HL-60/S4 treated with phorbol 12-myristate 13-acetate at 8.2 ng/mL for 4 days and 3 days (cell line): ENCODE results near the gene MATR3.
"Not testable (repeated sequence)": the region's sequence is repeated elsewhere in the genome, so short reads cannot be mapped to it uniquely, and the experiment has no call there.

Experiments
- in situ Hi-C: fragments of 300-500 bp; cut with MboI; formaldehyde crosslinking; loops from 2 replicates; pipeline ENCODE4 v1.15.0; 2022; ENCODE audit warnings: low sequenced_read_pairs

MATR3 gene

DNA sequence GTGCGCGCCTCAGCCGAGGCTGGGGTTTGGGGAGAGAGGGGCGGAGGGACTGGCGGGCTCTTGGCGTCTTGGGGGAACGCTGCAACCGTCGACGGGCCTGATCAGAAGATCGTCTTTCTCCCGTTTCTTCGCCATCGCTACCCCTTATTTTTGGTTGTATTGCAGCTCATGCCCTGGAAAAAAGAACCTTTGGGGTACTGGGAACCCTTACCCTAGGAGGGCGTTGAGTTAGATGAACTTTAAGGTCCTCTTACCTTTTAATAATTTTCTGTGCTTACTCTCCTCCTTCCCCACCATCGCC is 48.8 kb downstream of the MATR3 start:
- in situ Hi-C loops = no loop called here

DNA sequence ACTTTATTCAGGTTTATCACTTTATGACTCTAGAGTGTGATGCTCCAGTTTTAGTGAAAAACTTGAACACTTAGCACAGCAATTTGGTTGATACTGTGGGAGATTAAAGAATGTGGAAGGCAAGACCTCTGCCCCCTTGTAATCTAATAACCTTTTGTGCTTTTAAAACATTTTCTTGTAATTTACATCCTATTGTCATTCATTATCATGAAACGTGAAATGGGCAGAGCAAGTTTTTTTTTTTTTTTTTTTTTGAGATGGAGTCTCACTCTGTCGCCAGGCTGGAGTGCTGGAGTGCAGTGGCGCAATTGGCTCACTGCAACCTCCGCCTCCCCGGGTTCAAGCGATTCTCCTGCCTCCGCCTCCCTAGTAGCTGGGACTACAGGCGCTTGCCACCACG is 49.9 kb downstream of the MATR3 start:
- in situ Hi-C loops = no loop called here

GRCh38 chr5:139344177-139344576 is 50.6 kb downstream of the MATR3 start:
- in situ Hi-C loops = no loop called here

DNA sequence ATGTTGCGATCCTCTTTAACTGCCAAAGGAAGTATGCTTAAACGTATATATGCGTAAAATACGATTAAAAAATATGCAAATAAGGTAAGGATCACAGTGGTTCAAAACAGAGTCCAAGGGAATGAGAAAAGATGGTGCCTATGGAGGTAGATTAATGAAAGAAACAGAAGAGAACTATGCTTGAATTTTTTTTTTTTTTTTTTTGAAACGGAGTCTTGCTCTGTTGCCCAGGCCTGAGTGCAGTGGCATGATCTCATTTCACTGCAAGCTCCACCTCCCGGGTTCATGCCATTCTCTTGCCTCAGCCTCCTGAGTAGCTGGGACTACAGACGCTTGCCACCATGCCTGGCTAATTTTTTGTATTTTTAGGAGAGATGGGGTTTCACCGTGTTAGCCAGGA is 51.9 kb downstream of the MATR3 start:
- in situ Hi-C loops = not testable (repeated sequence)

DNA sequence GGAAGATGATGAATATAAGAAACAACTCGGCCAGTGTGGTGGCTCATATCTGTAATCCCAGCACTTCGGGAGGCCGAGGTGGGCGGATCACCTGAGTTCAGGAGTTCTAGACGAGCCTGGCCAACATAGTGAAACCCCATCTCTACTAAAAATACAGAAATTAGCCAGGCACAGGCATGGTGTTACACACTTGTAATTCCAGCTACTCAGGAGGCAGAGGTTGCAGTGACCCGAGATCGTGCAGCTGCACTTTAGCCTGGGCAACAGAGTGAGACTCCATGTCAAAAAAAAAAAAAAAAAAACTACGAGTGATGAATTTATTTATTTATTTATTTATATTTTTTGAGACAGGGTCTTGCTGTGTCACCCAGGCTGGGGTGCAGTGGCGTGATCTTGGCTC is 54.3 kb downstream of the MATR3 start:
- in situ Hi-C loops = not testable (repeated sequence)

- in situ Hi-C loops = no loop called here
Measured at GRCh38 chr5:139354186-139354585, 60.6 kb downstream of the MATR3 start.

DNA sequence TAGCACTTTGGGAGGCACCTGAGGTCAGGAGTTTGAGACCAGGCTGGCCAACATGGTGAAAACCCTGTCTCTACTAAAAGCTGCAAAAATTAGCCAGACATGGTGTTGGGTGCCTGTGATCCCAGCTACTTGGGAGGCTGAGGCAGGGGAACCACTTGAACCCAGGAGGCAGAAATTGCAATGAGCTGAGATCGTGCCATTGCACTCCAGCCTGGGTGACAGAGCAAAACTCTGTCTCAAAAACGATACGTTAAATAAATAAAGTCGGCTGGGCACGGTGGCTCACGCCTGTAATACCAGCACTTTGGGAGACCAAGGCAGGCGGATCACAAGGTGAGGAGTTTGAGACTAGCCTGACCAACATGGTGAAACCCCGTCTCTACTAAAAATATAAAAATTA is 62.4 kb downstream of the MATR3 start:
- in situ Hi-C loops = not testable (repeated sequence)

DNA sequence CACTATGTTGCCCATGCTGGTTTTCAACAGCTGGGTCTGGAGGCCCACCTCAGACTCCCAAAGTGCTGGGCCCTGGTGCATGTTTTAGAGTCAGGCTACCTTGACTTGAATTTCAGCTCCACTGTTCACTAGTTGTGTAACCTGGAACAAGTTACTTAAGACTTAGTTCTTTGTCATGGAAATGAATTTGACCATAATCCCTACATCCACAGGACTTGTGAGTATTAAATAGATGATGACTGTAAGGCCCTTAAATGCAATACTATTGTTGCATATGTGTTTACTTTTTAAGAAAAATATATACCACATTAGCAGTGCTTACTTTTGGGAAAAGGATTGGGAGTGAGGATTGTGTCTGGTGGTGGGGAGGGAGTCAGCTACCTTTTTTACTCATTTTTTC is 64.5 kb downstream of the MATR3 start:
- in situ Hi-C loops = no loop called here

DNA sequence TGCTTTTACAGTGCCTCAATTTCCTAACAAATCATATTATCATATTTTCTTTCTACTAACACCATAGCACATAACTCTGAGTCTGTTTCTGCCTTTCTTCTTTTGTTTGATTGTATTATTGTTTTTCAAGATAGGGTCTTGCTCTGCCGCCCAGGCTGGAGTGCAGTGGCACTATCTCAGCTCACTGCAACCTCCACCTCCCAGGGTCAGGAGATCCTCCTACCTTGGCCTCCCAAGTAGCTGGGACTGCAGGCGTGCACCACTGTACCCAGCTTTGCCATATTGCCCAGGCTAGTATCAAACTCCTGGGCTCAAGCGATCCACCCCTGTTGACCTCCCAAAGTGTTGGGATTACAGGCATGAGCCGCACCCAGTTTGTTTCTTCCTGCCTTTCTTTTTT is 66.8 kb downstream of the MATR3 start:
- in situ Hi-C loops = no loop called here

- in situ Hi-C loops = no loop called here
Measured at GRCh38 chr5:139361835-139362429, 68.4 kb downstream of the MATR3 start.

DNA sequence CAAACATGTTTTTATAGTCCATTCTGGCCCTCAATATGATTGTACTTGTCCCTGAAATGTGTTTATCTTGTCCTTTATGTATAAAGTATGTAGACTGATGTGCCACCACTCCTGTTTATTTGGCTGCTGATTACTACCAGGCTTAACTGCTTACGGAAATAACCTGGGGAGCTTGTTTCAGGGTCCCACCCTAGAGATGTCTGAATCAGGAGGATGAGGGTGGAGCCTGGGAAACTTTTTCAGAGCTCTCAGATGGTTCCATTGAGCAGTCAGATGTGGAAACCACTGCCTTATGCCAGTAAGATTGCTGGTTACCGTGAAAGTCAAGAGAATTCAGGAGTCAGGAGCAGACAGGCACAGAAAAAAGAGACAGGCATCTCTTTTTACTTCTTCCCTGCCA is 70.4 kb downstream of the MATR3 start:
- in situ Hi-C loops = no loop called here

- in situ Hi-C loops = no loop called here
Measured at GRCh38 chr5:139364466-139364865, 70.9 kb downstream of the MATR3 start.

DNA sequence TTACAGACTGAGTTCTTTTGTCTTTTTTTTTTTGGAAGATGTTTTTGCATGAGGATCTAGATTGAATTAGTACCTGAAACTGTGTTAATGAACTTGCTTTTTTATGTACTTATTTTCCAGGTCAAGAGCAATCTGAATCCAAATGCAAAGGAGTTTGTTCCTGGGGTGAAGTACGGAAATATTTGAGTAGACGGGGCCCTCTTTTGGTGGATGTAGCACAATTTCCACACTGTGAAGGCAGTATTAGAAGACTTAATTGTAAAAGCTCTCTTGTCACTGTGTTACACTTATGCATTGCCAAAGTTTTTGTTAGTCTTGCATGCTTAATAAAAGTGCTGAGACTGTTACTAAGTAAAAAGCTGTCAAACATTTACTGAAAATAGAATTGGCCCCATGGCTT is 75.1 kb downstream of the MATR3 start:
- in situ Hi-C loops = no loop called here

GRCh38 chr5:139369181-139369580 is 75.6 kb downstream of the MATR3 start:
- in situ Hi-C loops = no loop called here

DNA sequence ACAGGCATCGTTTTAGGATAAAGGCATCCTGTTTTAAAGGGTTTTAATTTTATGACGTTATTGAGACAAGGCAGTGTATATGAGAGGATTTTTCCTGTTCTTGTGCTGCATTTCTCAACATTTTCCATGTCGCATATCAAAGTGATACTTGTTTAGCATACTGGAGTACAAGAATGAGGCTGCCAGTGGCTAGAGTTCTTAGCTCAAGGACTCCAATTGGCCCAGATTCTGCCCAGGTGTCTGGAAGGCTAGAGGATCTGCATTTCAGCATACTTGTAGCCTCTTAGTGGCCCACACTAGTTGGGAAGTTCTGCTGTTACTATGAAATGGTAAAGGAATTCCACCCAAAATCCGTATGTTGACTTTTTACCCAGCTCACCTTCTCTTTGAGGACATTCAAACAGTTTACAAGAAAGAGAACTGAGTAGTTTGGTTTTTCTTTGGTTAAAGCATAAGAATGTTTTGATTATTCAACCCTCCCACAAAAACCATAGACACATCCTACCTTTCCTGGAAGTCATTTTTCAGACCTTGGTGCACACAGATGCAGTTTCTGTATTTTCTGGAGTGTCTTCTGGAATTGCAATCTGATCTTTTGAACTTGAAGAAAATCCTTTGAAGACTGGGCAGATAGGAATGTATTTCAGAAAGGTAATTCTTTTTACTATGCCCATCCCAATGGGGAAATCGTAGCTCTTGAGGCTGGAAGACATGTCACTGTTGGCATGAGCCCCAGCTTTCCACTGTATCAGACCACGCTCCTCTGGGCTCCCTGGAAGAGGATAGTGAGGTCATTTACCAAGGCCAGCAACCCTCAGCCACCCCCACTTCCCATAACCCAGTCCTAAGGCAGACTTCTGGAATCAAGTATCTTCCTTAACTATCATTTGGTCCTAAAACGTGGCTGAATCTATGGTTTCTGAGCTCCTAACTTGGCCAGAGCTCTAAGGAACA is 78.2 kb downstream of the MATR3 start:
- in situ Hi-C loops = no loop called here

DNA sequence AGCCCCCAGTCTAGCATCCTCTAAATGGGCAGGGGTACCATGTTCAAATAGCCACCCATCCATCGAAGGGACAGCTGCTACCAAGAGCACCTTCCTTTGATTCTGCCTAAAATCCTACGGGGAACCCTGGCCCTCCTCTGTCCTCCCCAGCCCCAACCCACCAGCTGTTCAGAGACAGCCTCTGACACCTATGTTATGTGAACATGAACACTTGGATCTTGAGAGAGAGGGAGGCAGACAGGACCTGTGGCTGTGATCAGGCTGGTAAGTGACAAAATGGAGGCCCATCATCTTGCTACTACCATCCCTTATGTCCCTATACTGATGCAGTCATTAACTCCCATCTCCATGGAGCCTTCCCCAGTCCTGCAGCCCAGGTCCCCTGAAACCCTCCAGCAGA is 81.4 kb downstream of the MATR3 start:
- in situ Hi-C loops = no loop called here

DNA sequence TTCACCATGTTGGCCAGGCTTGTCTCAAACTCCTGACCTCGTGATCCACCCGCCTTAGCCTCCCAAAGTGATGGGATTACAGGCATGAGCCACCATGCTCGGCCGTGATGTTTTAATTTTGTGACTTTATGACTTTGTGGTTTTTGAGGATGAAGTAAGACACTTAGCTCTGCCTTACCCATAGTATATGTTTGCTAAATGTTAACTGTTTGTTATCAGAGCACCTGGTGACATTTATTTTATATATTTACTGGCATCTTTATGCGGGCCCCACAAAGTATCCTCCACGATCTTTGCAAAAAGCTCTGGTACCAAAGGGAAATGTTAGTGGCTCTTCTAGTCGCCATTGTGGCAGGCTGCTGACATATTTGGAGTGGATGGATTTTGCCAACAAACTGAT is 82.8 kb downstream of the MATR3 start:
- in situ Hi-C loops = no loop called here

DNA sequence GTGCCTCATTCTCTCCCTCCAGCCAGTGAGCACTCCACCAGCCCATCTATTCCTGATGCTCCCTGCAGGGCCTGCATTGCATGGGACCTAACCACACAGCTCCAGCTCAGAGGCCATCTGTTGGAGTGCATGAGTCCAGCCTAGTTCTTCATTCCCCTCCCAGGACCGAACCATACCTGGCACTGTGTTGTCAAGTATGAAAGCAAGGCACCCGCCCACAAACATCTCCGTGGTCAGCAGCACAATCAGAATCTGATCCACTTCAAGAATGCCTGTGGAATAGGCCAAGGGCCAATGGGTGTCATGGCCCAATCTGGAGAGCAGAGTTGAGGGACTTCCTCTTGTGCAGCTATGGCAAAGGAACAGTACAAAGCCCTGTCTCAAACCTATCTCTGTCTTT is 83.7 kb downstream of the MATR3 start:
- in situ Hi-C loops = no loop called here

DNA sequence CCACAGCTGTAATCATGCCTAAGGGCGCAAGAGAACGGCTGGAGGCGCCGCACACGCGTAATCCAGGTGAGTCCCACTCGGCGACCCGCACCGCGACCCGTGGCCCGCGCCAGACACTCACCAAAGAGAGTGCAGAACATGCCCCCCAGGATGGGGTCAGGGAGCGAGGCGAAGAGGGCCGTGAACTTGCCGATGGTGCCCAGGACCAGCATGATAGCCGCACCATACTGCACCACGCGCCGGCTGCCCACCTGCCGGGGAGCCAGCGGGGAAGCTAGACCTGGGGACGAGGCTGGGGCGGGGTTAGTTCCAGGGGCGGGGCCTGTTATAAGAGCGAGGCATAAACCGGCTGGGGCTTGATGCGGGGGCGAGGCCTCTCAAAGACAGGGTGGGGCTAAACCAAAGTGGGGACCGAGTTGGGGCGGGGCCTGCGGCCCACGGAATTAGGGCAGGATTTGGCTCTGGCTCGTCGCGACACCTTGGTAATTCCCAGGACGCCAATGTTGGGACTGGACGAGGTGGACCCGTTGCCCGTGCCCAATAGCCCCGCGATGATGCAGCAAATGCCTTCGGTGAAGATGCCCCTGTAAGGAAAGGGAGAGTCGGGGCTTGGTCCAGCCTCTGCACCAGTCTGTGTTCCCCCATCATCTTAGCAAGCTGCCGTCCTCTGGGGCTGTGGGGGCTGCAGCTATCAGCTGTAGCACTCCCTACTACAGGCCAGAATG is 84.7 kb downstream of the MATR3 start:
- in situ Hi-C loops = no loop called here

GRCh38 chr5:139378941-139379361 is 85.4 kb downstream of the MATR3 start:
- in situ Hi-C loops = no loop called here

- in situ Hi-C loops = no loop called here
Measured at GRCh38 chr5:139379626-139380449, 86.3 kb downstream of the MATR3 start.
